Right lobe of liver (tissue), 4 donors: ENCODE results near the gene WDFY2.

ENCODE experiments used
- CTCF ChIP-seq, 4 donors: fragments of 200-600 bp in 3 of 4; fragments of 450-650 bp in 1 of 4; IDR thresholded peaks; one replicate each; pipeline versions ENCODE4 v1.5.1 to v1.8.0; 2016 to 2022; ENCODE audit warnings: antibody characterized with exemption in 4 of 4, mild to moderate bottlenecking in 2 of 4
- POLR2A ChIP-seq: fragments of 450-650 bp; IDR thresholded peaks from one replicate; pipeline ENCODE4 v1.6.1; 2017; ENCODE audit warnings: antibody characterized with exemption, mild to moderate bottlenecking
- donor health status: DM: no; HTN: no; CAD: no.
- donor health status: DM: no; HTN: no; CAD: no.
- donor health status: DM: no; HTN: yes; CAD: no.

GRCh38 chr13:51589793-51590192, 5.5 kb downstream of the WDFY2 start:
- TF ChIP-seq POLR2A = no peak
- TF ChIP-seq CTCF (IDR thresholded peaks at IDR 0.05) = no peak
